Measurements from ENCODE around the gene HERC3. TPM values are rescaled to one million over a fixed set of nuclear protein-coding genes. Genes with fewer than 3 reads are reported as not detected.

The HERC3 gene
- total RNA-seq, 4 donors from 2014 or later: 45.0 to 60.7 (median 51.9) TPM

DNA sequence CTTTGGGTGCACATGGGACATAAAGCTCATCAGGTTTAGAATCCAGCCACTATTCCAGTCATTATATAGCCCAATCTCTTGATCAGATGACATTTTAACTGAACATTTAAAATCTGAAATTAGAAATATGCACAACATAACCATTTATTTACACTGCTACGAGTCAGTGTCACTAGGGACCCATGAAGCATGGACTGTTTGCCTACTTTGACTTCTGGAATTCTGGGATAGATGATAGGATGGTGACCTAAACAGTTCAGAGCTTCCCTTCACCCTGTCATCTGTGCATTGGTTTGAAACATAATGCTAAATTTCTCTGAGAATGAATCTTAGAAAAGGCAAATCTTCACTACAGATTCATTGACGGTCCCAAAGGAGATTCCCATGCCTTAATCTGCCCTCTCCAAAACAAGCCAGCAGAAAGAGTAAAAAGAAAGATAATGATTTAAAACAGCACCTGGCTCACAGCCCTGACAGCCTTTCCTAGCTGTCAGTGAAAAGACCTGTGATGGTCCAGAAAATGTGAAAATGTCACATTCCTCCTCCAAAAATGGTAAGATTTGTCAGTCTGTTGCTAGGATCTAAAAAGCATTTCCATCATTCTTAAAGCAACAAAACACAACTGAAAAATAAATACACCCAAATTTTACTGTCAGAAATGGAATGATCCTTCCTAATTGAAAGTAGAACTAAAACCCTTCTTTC lies 18.9 kb upstream of the HERC3 start:
- Histone ChIP-seq H3K27me3 (no peaks in the 10 kb centered on the region), H3K27ac (peak overlapping the region in 2 of 4 donors; percentile 14 to 26), H3K9me3 (no peaks in the 10 kb centered on the region), H3K4me3 (no peak overlapping the region), H3K36me3 (no peaks in the 10 kb centered on the region), H3K4me1 (peaks cover 7 to 9% (median 7%) of the 10 kb centered on the region in 3 donors)
- ATAC-seq: no peak
- TF ChIP-seq POLR2AphosphoS5 (IDR thresholded peaks at IDR 0.05) (no peak), EP300 (IDR thresholded peaks at IDR 0.05) (no peak), POLR2A (IDR thresholded peaks at IDR 0.05) (no peak)
- TF ChIP-seq, protein P1, sequence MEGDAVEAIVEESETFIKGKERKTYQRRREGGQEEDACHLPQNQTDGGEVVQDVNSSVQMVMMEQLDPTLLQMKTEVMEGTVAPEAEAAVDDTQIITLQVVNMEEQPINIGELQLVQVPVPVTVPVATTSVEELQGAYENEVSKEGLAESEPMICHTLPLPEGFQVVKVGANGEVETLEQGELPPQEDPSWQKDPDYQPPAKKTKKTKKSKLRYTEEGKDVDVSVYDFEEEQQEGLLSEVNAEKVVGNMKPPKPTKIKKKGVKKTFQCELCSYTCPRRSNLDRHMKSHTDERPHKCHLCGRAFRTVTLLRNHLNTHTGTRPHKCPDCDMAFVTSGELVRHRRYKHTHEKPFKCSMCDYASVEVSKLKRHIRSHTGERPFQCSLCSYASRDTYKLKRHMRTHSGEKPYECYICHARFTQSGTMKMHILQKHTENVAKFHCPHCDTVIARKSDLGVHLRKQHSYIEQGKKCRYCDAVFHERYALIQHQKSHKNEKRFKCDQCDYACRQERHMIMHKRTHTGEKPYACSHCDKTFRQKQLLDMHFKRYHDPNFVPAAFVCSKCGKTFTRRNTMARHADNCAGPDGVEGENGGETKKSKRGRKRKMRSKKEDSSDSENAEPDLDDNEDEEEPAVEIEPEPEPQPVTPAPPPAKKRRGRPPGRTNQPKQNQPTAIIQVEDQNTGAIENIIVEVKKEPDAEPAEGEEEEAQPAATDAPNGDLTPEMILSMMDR (IDR thresholded peaks at IDR 0.05): no peak
- 11 to 41% methylated on average over 2 of the region's 2 CpGs for WGBS, 2 donors (ENCODE audit: low coverage in 1 of 2)

DNA sequence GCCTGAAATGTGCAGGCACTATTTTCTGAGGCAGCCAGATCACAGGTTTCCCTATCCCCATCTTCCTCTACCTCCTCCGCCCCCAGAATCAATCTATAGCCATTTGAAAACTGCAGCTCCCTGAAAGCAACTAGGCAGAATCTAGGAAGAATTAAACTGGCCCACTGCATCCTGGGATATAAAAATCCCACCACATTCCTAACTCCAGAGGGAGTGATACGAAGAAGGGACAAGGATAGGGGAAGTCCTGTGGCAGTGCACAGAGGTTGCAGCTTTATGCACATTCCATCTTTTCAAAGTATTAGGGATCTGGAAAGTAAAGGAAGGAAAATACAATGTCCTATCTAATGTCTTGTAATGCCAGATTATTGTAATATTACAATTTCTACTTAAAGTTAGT lies 18.3 kb upstream of the HERC3 start:
- WGBS, 2 donors (ENCODE audit: low coverage in 1 of 2): 0 to 40% methylated on average over 1 of the region's 2 CpGs

DNA sequence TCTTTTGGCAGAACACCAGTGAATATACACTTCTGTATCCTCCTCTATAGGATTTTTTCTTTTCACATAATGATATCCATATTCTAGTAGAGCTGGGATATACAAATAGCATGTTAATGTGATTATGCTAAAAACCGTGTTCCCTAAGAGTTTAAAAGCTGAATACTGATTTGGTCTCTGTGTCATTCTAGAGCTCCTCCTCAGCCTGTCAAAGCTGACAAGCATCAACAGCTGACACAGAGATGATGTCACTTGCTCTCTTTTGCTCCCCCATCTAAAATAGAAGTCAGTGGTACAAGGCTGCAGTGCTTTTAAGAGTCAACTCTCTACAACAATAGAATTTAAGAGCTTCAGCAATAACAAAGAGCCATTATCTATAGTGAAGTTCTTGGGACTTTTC lies 17.1 kb upstream of the HERC3 start:
- H3K27ac ChIP-seq: no peak overlapping the region
- ATAC-seq: no peak
- no peaks in the 10 kb centered on the region for H3K36me3 ChIP-seq
- no peak overlapping the region for H3K4me3 ChIP-seq
- WGBS, 2 donors (ENCODE audit: low coverage in 1 of 2): 38 to 60% methylated on average over 1 of the region's 1 CpG
- no peaks in the 10 kb centered on the region for H3K9me3 ChIP-seq
- no peaks in the 10 kb centered on the region for H3K27me3 ChIP-seq
- TF ChIP-seq POLR2A (IDR thresholded peaks at IDR 0.05) (no peak), POLR2AphosphoS5 (IDR thresholded peaks at IDR 0.05) (no peak), EP300 (IDR thresholded peaks at IDR 0.05) (no peak)
- TF ChIP-seq, protein P1 (IDR thresholded peaks at IDR 0.05): no peak
- peaks cover 7 to 9% (median 7%) of the 10 kb centered on the region in 3 donors for H3K4me1 ChIP-seq

More for the DNA sequence above, 18.3 kb upstream of the HERC3 start:
- H3K27me3 ChIP-seq: no peaks in the 10 kb centered on the region
- ATAC-seq: no peak
- no peak overlapping the region for H3K4me3 ChIP-seq
- peaks cover 7 to 9% (median 7%) of the 10 kb centered on the region in 3 donors for H3K4me1 ChIP-seq
- H3K27ac ChIP-seq: peak overlapping the region in 2 of 4 donors; percentile 14 to 26
- no peaks in the 10 kb centered on the region for H3K9me3 ChIP-seq
- no peaks in the 10 kb centered on the region for H3K36me3 ChIP-seq
- TF ChIP-seq POLR2AphosphoS5 (IDR thresholded peaks at IDR 0.05) (no peak), EP300 (IDR thresholded peaks at IDR 0.05) (no peak), POLR2A (IDR thresholded peaks at IDR 0.05) (no peak)
- TF ChIP-seq, protein P1 (IDR thresholded peaks at IDR 0.05): peak in 3 of 4 experiments; percentile 30 to 53 (median 40)

DNA sequence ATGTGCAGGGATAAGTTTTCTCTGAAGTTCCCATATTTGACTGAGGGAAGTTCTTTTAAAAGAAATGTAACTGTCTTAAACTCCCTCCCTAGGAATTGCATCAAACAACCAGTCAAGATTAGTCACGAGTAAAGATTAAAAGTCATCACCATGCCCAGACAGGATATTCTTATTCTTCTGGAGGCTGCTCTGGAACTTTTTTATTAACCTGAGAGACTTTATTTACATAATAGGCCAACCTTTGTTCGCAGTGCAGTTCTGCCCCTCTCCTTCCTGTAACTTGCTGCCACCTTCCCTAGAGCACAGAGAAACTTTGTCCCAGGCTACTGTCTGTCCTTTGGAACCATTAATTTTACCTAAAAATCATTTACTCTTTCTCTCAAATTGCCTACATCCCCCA lies 9.8 kb upstream of the HERC3 start:
- Histone ChIP-seq H3K4me1 (no peaks in the 10 kb centered on the region), H3K9me3 (no peaks in the 10 kb centered on the region), H3K27me3 (no peaks in the 10 kb centered on the region), H3K27ac (no peak overlapping the region), H3K4me3 (no peak overlapping the region), H3K36me3 (no peaks in the 10 kb centered on the region)
- TF ChIP-seq POLR2A (IDR thresholded peaks at IDR 0.05) (no peak), POLR2AphosphoS5 (IDR thresholded peaks at IDR 0.05) (no peak), EP300 (IDR thresholded peaks at IDR 0.05) (no peak)
- TF ChIP-seq, protein P1 (IDR thresholded peaks at IDR 0.05): no peak
- 69 to 86% methylated on average over 2 of the region's 2 CpGs for WGBS, 2 donors (ENCODE audit: low coverage in 1 of 2)
- ATAC-seq: no peak

Measured in gastroesophageal sphincter (tissue), 4 donors.